Smooth muscle cell of the brain vasculature (primary cell): ENCODE measurements around the gene UTS2B.
"Not testable (repeated sequence)": the region's sequence is repeated elsewhere in the genome, so short reads cannot be mapped to it uniquely, and the experiment has no call there.

ENCODE experiments used
- DNase-seq: peaks from one replicate; pipeline ENCODE4 v3.0.0-alpha.2; 2012; ENCODE audit warnings: low read depth, low spot score

UTS2B gene

GRCh38 chr3:191280882-191281281, 49.4 kb downstream of the UTS2B start:
- DNase-seq: no peak

GRCh38 chr3:191280111-191280510, 50.2 kb downstream of the UTS2B start:
- no peak for DNase-seq

GRCh38 chr3:191275751-191276150, 54.6 kb downstream of the UTS2B start:
- DNase-seq: no peak

GRCh38 chr3:191275244-191275643, 55.1 kb downstream of the UTS2B start:
- not testable (repeated sequence) for DNase-seq

- DNase-seq: no peak
These were observed 60.8 kb downstream of the UTS2B start for GRCh38 chr3:191269289-191270085.

- no peak for DNase-seq
These were observed 61.6 kb downstream of the UTS2B start for GRCh38 chr3:191268737-191269136.

GRCh38 chr3:191263850-191264249, 66.5 kb downstream of the UTS2B start:
- DNase-seq: no peak

- DNase-seq: no peak
These were observed 67.0 kb downstream of the UTS2B start for GRCh38 chr3:191263365-191263764.

GRCh38 chr3:191262650-191263049, 67.7 kb downstream of the UTS2B start:
- no peak for DNase-seq

- no peak for DNase-seq
These were observed 69.1 kb downstream of the UTS2B start for GRCh38 chr3:191261304-191261638.

GRCh38 chr3:191260431-191261303, 69.7 kb downstream of the UTS2B start:
- DNase-seq: no peak

GRCh38 chr3:191259486-191259885, 70.8 kb downstream of the UTS2B start:
- no peak for DNase-seq

GRCh38 chr3:191257286-191257685, 73.0 kb downstream of the UTS2B start:
- no peak for DNase-seq

GRCh38 chr3:191256405-191256804, 73.9 kb downstream of the UTS2B start:
- no peak for DNase-seq

GRCh38 chr3:191255156-191255555, 75.2 kb downstream of the UTS2B start:
- no peak for DNase-seq

GRCh38 chr3:191254098-191254873, 76.0 kb downstream of the UTS2B start:
- DNase-seq: no peak

- no peak for DNase-seq
These were observed 77.1 kb downstream of the UTS2B start for GRCh38 chr3:191253089-191253799.

- DNase-seq: no peak
These were observed 83.7 kb downstream of the UTS2B start for GRCh38 chr3:191246630-191247029.

GRCh38 chr3:191246034-191246433, 84.3 kb downstream of the UTS2B start:
- DNase-seq: not testable (repeated sequence)

GRCh38 chr3:191244242-191244867, 86.0 kb downstream of the UTS2B start:
- DNase-seq: no peak

GRCh38 chr3:191240486-191240885, 89.8 kb downstream of the UTS2B start:
- no peak for DNase-seq
